GM21576 (cell line): ENCODE results near the gene CCL3.
"Not testable (repeated sequence)": the region's sequence is repeated elsewhere in the genome, so short reads cannot be mapped to it uniquely, and the experiment has no call there.

Experiments used
- ATAC-seq: cut with Tn5 transposase; IDR thresholded peaks from one replicate; pipeline ENCODE4 v1.9.1; 2021; ENCODE audit warnings: mild to moderate bottlenecking, moderate library complexity; ENCODE audit not compliant: unreplicated experiment

The CCL3 gene

GRCh38 chr17:36089888-36090836 is at the start of gene CCL3:
Gene CCL3 (minus strand): TSS chr17:36090143. CDS start chr17:36090058, 85 bp downstream.
- ATAC-seq, result peak; percentile 48

GRCh38 chr17:36136439-36136838 is 46.5 kb upstream of the CCL3 start:
- ATAC-seq, result no peak

GRCh38 chr17:36136036-36136435 is 46.1 kb upstream of the CCL3 start:
- no peak for ATAC-seq

- no peak for ATAC-seq
Measured at GRCh38 chr17:36135465-36135864, 45.5 kb upstream of the CCL3 start.

- ATAC-seq, result no peak
Measured at GRCh38 chr17:36133602-36134236, 43.8 kb upstream of the CCL3 start.

GRCh38 chr17:36132421-36132831 is 42.5 kb upstream of the CCL3 start:
- no peak for ATAC-seq

GRCh38 chr17:36131931-36132330 is 42.0 kb upstream of the CCL3 start:
- ATAC-seq, result no peak

GRCh38 chr17:36131421-36131820 is 41.5 kb upstream of the CCL3 start:
- no peak for ATAC-seq

GRCh38 chr17:36130346-36130745 is 40.4 kb upstream of the CCL3 start:
- no peak for ATAC-seq

- no peak for ATAC-seq
Measured at GRCh38 chr17:36129616-36130015, 39.7 kb upstream of the CCL3 start.

GRCh38 chr17:36128411-36128978 is 38.6 kb upstream of the CCL3 start:
- ATAC-seq, result no peak

GRCh38 chr17:36127911-36128310 is 38.0 kb upstream of the CCL3 start:
- no peak for ATAC-seq

GRCh38 chr17:36127199-36127893 is 37.4 kb upstream of the CCL3 start:
- ATAC-seq, result peak; percentile 45

GRCh38 chr17:36124879-36125824 is 35.2 kb upstream of the CCL3 start:
- no peak for ATAC-seq

- no peak for ATAC-seq
Measured at GRCh38 chr17:36123431-36123830, 33.5 kb upstream of the CCL3 start.

GRCh38 chr17:36121099-36121498 is 31.2 kb upstream of the CCL3 start:
- ATAC-seq, result not testable (repeated sequence)

- ATAC-seq, result no peak
Measured at GRCh38 chr17:36120221-36120620, 30.3 kb upstream of the CCL3 start.

GRCh38 chr17:36118477-36119353 is 28.8 kb upstream of the CCL3 start:
- ATAC-seq, result no peak
